ENCODE results near the gene TXN2. TPM values are rescaled to one million over a fixed set of nuclear protein-coding genes. Genes with fewer than 3 reads are reported as not detected.

TXN2 gene
- total and polyA plus RNA-seq, 2 experiments from 2014 or later = 23.0 to 50.3 TPM

- no peak for TF ChIP-seq ZNF462 (CRISPR knock-in tag; IDR thresholded peaks at IDR 0.05)
These were observed 13.5 kb downstream of the TXN2 start (continued) for GRCh38 chr22:36467946-36468345.

- Mint-ChIP-seq H3K27ac (no peak overlapping the region), H3K9me3 (no peaks in the 10 kb centered on the region), H3K27me3 (ENCODE audit: insufficient read depth, low read depth, poor library complexity) (peaks cover 10% of the 10 kb centered on the region), H3K4me1 (peaks cover 3% of the 10 kb centered on the region; the same call in 2 of the 3 replicates), H3K36me3 (ENCODE audit: low read depth) (no peaks in the 10 kb centered on the region; the same call in 2 of the 3 replicates), H3K4me3 (no peak overlapping the region)
- Histone ChIP-seq H3K79me2 (replicated peaks; ENCODE audit: insufficient read depth) (no peaks in the 10 kb centered on the region), H3K9me2 (ENCODE audit: insufficient read depth) (no peaks in the 10 kb centered on the region), H4K20me1 (replicated peaks; ENCODE audit: insufficient read depth) (no peaks in the 10 kb centered on the region), H3K4me1 (ENCODE audit: insufficient read depth) (no peaks in the 10 kb centered on the region; the same call in 1 of the 2 replicates), H3K4me3 (no peak overlapping the region), H3K36me3 (ENCODE audit: insufficient read depth) (no peaks in the 10 kb centered on the region), H3K27ac (ENCODE audit: low read depth) (no peak overlapping the region), H3F3A (replicated peaks; ENCODE audit: low read depth) (no peaks in the 10 kb centered on the region), H3K27me3 (ENCODE audit: insufficient read depth) (no peaks in the 10 kb centered on the region), H2AFZ (no peak overlapping the region), H3K4me2 (no peak overlapping the region)
- DNase-seq (ENCODE audit: low spot score) (no peak), ATAC-seq (no peak)
- no peak for TF ChIP-seq ZNF114 (CRISPR knock-in tag; IDR thresholded peaks at IDR 0.05)
- TF ChIP-seq EZH2 (IDR thresholded peaks at IDR 0.05; ENCODE audit: low read depth, unreplicated experiment) = no peak
- no peak for TF ChIP-seq ETS1 (IDR thresholded peaks at IDR 0.05)
- TF ChIP-seq ZNF462 (CRISPR knock-in tag; IDR thresholded peaks at IDR 0.05) = no peak
These were observed 14.2 kb downstream of the TXN2 start for GRCh38 chr22:36467042-36467810.

All from GM23338 (cell line).